ENCODE measurements around the gene ATP2B2.

ATP2B2 gene

GRCh38 chr3:10447110-10447509, 58.3 kb downstream of the ATP2B2 start:
- DNase-seq: no peak

- DNase-seq: peak; percentile 38
These were observed 59.7 kb downstream of the ATP2B2 start for GRCh38 chr3:10445561-10446175.

DNA sequence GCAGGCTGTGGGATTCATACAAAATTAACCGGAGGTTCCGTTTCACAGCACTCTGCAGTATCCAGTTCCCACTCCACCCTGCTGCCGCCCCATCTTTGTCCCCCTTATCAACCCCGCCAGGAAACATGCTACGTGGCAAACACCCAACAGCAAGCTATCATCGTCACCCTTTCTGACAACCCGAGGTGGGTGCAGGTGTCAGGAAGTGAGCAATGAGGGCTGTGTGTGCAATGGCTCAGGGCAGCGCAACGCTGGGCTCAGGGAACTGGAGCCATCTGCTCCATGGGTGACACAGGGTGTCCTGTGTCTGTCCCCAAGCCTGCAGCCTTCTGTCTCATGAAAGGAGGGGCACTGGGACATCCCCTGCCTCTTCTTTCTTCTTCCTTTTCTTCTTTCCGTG, 60.9 kb downstream of the ATP2B2 start:
- DNase-seq: no peak

- DNase-seq: no peak
These were observed 61.3 kb downstream of the ATP2B2 start for GRCh38 chr3:10444110-10444429.

- DNase-seq: no peak
These were observed 61.9 kb downstream of the ATP2B2 start for GRCh38 chr3:10443272-10444109.

DNA sequence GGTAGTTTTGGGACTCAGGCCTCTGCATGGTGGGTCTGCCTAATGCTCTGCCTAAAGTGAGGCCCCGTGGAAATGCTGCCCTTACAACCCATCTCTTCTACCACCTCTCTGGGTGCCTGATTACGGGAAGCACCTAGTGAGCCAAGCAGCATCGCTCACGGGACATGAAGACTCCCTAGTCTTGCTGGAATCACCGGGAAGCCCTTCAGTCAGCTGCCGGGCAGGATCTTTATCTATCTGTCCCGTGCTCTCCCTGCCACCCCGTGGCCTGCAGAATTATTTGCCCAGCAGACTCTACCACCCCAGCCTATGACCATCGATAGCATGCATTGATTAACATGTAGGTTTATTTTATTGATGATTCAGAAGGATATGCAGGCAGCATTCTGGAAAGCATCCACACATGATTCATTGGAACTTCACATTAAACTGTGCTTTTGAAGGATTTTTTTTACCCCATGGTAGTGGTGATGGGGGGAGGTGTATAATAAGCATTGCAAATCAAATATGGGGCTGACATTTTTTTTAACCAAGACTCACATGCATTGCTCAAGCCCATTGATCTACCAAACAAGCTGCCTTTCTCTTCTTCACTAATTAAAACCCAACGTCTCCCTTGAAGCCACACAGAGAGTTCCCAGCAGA, 63.1 kb downstream of the ATP2B2 start:
- peak; percentile 82 for DNase-seq

GRCh38 chr3:10440684-10441083, 64.7 kb downstream of the ATP2B2 start:
- no peak for DNase-seq

GRCh38 chr3:10438902-10439610, 66.3 kb downstream of the ATP2B2 start:
- DNase-seq: no peak

DNA sequence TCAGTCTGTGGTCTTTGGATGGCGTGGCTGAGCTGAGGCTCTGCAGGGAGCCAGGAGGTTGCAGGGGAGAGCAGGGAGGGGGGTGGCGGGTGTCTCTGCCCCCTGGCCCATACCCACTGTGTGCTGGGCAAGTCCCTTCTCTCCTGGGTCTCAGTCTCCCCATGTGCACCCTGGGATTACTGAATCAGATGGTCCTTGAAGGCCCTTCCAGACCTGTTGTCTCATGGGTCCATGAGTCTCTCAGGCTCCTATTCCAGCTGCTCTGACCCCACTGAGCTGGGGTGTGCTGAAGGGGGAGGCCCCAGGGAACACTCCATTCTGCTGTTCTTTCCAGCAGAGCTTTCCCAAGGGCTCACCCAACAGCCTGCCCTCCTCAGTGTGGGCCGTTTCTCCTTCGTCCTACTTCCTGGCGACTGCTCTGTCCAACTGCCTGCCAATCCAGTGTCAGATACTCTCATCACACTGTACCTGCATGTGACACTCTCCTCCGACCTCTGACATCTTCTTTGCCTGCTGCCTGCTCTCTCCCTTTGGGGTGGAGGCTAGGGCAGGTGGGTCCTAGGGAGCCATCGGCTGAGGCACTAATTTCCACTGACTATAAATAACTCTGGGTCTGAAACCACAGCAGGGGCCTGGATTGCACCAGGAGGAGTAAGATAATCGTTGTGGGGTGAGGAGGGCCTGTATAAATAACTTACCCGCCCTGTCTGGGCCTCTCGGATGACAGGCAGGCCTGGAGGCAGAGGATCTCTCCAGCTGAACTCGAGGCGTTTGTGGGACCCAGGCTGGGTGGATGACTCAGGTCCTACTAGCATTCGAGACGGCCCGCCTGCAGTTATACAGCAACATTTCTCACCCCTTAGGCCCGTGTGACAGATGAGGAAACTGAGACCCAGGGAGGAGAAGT, 67.1 kb downstream of the ATP2B2 start:
- peak; percentile 90 for DNase-seq

- peak; percentile 76 for DNase-seq
These were observed 68.0 kb downstream of the ATP2B2 start for GRCh38 chr3:10437272-10437994.

GRCh38 chr3:10435850-10436249, 69.5 kb downstream of the ATP2B2 start:
- DNase-seq: no peak

GRCh38 chr3:10434938-10435336, 70.4 kb downstream of the ATP2B2 start:
- no peak for DNase-seq

DNA sequence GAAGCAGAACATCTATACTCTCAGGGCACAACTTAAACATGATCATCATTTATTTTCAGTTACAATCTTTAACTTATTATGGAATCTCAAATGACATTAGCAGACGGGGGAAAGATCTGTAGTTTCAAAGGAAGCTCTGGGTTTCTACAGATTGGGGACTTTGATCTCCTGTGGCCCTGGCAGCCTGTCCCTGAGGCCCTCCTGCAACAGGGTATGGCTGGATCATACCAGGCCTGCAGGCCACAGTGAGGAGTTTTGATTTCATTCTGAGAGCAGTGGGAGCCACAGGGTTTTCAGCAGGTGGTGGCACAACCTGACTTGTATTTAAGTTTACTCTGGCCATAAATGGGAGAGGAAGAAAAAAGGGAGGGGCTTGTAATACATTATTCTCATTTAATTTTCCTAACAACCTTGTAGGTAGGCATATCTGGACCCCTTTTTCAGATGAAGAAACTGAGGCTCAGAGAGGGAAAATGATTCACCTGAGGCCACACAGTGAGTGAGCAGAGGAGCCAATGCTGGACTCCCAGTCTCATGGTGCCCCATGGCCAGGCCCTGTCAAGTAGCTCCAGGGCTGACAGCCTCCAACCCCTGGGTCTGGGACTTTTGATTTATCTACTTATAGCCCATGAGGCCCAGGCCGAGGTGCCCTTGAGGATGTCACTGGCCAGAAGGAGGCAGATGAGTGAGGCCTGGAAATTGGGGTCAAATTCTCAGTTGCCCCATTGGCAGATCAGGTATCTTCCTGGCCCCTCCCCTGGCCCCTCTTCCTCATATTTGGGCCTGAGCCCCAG, 71.0 kb downstream of the ATP2B2 start:
- DNase-seq: no peak

DNA sequence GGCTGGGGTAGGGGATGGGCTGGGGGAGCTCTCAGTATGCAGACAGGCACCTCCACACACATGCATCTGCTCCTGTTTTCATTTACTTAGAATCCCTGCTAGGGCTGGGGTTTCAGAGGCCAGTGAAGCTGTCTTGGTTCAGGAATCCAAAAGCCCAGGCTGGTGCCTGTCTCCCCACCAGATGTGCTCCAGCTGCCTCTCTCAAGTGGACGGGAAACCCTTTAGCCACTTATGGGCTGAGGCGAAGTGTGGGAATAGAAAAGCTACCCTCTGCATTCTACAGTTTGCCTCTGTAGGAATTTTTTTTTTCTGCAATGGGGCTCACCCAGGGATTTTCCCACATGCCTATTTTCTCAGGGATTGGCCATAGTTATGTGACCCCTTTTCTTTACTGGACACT, 72.5 kb downstream of the ATP2B2 start:
- no peak for DNase-seq

- DNase-seq: no peak
These were observed 73.1 kb downstream of the ATP2B2 start for GRCh38 chr3:10432156-10432845.

GRCh38 chr3:10430805-10431204, 74.6 kb downstream of the ATP2B2 start:
- DNase-seq: no peak

GRCh38 chr3:10428406-10429091, 76.8 kb downstream of the ATP2B2 start:
- DNase-seq: no peak

DNA sequence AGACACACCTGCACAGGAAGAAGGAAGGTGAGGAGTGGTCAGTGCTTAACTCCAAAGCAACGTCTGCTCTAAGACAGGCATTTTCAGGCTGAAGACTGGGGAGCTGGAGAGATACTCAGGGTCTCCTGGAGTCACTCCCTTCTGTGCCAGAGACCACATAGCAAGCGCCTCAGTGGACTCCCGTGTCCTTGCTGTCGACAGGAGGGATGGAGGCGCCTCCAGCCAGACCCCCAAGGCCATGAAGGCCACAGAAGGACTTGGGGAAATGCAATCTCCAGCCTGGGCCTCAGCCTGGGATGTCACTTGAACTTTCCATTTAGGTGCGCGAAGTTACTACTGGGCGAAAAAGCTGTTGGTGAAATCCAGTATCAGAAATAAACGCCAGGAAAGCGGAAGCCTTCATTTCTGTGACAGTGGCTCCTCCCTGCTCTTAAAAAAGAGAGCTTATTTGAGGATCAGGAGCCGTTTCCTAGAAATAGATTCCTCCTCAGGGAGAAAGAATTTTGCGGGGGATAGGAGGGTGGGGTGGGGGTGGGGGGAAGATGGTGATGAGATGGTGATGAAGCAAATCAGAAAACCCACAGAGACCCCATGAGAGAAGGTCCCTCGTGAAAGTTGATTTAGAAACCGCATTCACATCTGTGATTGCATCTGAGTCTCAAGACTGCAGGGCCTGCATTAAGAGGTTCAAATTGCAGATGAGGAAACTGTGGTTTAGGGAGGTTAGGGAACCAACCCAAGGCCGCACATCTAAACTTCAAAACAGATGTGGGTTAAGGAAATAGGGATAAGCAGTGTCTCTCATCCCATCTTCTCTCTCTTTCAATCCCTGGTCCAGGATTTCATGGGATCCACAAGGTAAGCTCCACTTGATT, 78.8 kb downstream of the ATP2B2 start:
- peak; percentile 56 for DNase-seq
